Immature natural killer cell (primary cell): ENCODE data around the gene GOLGB1. TPM values are rescaled to one million over a fixed set of nuclear protein-coding genes. Genes with fewer than 3 reads are reported as not detected.
"Not testable (repeated sequence)": the region's sequence is repeated elsewhere in the genome, so short reads cannot be mapped to it uniquely, and the experiment has no call there.

Experiments
- DNase-seq, 3 donors: peaks; one replicate each; pipeline ENCODE4 v3.0.0; 2022; ENCODE audit warnings: mixed read lengths in 1 of 3
- H3K27ac Mint-ChIP-seq, 6 donors: one replicate each; pipeline ENCODE4 v1.8.0; 2020; ENCODE audit warnings: mixed read lengths in 6 of 6, mild to moderate bottlenecking in 5 of 6, inconsistent platforms in 4 of 6, moderate library complexity in 3 of 6
- H3K27me3 Mint-ChIP-seq, 3 donors: one replicate each; pipeline ENCODE4 v1.8.0; 2020 to 2021; ENCODE audit warnings: low read depth in 3 of 3, mild to moderate bottlenecking in 3 of 3, mixed read lengths in 3 of 3, moderate library complexity in 3 of 3, inconsistent platforms in 1 of 3
- H3K36me3 Mint-ChIP-seq, 3 donors: one replicate each; pipeline ENCODE4 v1.8.0; 2020; ENCODE audit warnings: mixed read lengths in 3 of 3, inconsistent platforms in 2 of 3, mild to moderate bottlenecking in 2 of 3
- H3K4me1 Mint-ChIP-seq, 2 donors: one replicate each; pipeline ENCODE4 v1.8.0; 2020; ENCODE audit warnings: inconsistent platforms in 2 of 2, mild to moderate bottlenecking in 2 of 2, mixed read lengths in 2 of 2, moderate library complexity in 1 of 2
- H3K4me3 Mint-ChIP-seq, 5 donors: one replicate each; pipeline ENCODE4 v1.8.0; 2020; ENCODE audit warnings: mild to moderate bottlenecking in 5 of 5, mixed read lengths in 5 of 5, inconsistent platforms in 3 of 5, moderate library complexity in 3 of 5
- H3K9me3 Mint-ChIP-seq, 6 donors: one replicate each; pipeline ENCODE4 v1.8.0; 2020; ENCODE audit warnings: mild to moderate bottlenecking in 6 of 6, mixed read lengths in 6 of 6, inconsistent platforms in 4 of 6, moderate library complexity in 3 of 6
- polyA plus RNA-seq, 3 donors: library from polyadenylated mRNA; unstranded; fragments of 300-500 nt; fragmentation: Illumina TruSeq; gene quantifications; one replicate each; pipeline ENCODE4 v1.2.3, GENCODE V29; 2021

The GOLGB1 gene
- 10 to 100 TPM in 1 of 3 donors, 1 to 10 TPM in 2; 1.6 to 12.0 (median 2.5) TPM for polyA plus RNA-seq

- DNase-seq = peak; percentile 94 to 96 (median 95)
- H3K9me3 Mint-ChIP-seq = no peaks in the 10 kb centered on the region
- H3K4me3 Mint-ChIP-seq = peak within 1 kb of the TSS in 1 of 5 donors; percentile 36
- peak within 1 kb of the TSS in 1 of 6 donors; percentile 45 for H3K27ac Mint-ChIP-seq
- peaks cover 5 to 7% of the 10 kb centered on the region in 2 donors for H3K4me1 Mint-ChIP-seq
- H3K36me3 Mint-ChIP-seq = no peaks in the 10 kb centered on the region
- peaks cover 2 to 13% (median 5%) of the 10 kb centered on the region in 3 donors for H3K27me3 Mint-ChIP-seq
These were observed at the start of gene GOLGB1 for GRCh38 chr3:121749276-121750086. TSS of gene GOLGB1 (minus strand) at chr3:121749741. CDS start at chr3:121730971, 18,770 bp downstream.

- no peak overlapping the region for H3K27ac Mint-ChIP-seq
- H3K9me3 Mint-ChIP-seq = no peaks in the 10 kb centered on the region
- no peak for DNase-seq
- H3K4me3 Mint-ChIP-seq = no peak overlapping the region
- H3K4me1 Mint-ChIP-seq = no peaks in the 10 kb centered on the region
- H3K27me3 Mint-ChIP-seq = no peaks in the 10 kb centered on the region
- H3K36me3 Mint-ChIP-seq = peaks cover 12 to 18% (median 17%) of the 10 kb centered on the region in 3 donors
These were observed 47.4 kb upstream of the GOLGB1 start for GRCh38 chr3:121796970-121797369.

- Mint-ChIP-seq H3K27ac (no peak overlapping the region), H3K27me3 (no peaks in the 10 kb centered on the region), H3K4me1 (no peaks in the 10 kb centered on the region), H3K9me3 (no peaks in the 10 kb centered on the region), H3K36me3 (peaks cover 20 to 26% (median 25%) of the 10 kb centered on the region in 3 donors), H3K4me3 (no peak overlapping the region)
- no peak for DNase-seq
These were observed 44.9 kb upstream of the GOLGB1 start for GRCh38 chr3:121794264-121794983.

GRCh38 chr3:121793078-121793477 is 43.5 kb upstream of the GOLGB1 start:
- no peaks in the 10 kb centered on the region for H3K9me3 Mint-ChIP-seq
- H3K4me1 Mint-ChIP-seq = no peaks in the 10 kb centered on the region
- no peak for DNase-seq
- no peak overlapping the region for H3K4me3 Mint-ChIP-seq
- no peak overlapping the region for H3K27ac Mint-ChIP-seq
- peaks cover 33 to 39% (median 34%) of the 10 kb centered on the region in 3 donors for H3K36me3 Mint-ChIP-seq
- no peaks in the 10 kb centered on the region for H3K27me3 Mint-ChIP-seq

- H3K36me3 Mint-ChIP-seq = peaks cover 41 to 48% (median 41%) of the 10 kb centered on the region in 3 donors
- no peaks in the 10 kb centered on the region for H3K4me1 Mint-ChIP-seq
- no peak overlapping the region for H3K27ac Mint-ChIP-seq
These were observed 36.9 kb upstream of the GOLGB1 start for GRCh38 chr3:121786485-121786884.

GRCh38 chr3:121782784-121783183 is 33.2 kb upstream of the GOLGB1 start:
- H3K36me3 Mint-ChIP-seq = peaks cover 42 to 47% (median 43%) of the 10 kb centered on the region in 3 donors
- not testable (repeated sequence) for DNase-seq, H3K9me3 Mint-ChIP-seq, H3K27me3 Mint-ChIP-seq, H3K27ac Mint-ChIP-seq, H3K4me3 Mint-ChIP-seq, H3K4me1 Mint-ChIP-seq

More at GRCh38 chr3:121786485-121786884, 36.9 kb upstream of the GOLGB1 start:
- Mint-ChIP-seq H3K4me3 (no peak overlapping the region), H3K27me3 (peaks cover 0 to 1% (median 0%) of the 10 kb centered on the region in 3 donors), H3K9me3 (no peaks in the 10 kb centered on the region)
- DNase-seq = no peak

GRCh38 chr3:121781611-121782010 is 32.1 kb upstream of the GOLGB1 start:
- no peaks in the 10 kb centered on the region for H3K9me3 Mint-ChIP-seq
- H3K4me1 Mint-ChIP-seq = no peaks in the 10 kb centered on the region
- DNase-seq = no peak
- H3K36me3 Mint-ChIP-seq = peaks cover 40 to 44% (median 44%) of the 10 kb centered on the region in 3 donors
- H3K4me3 Mint-ChIP-seq = no peak overlapping the region
- H3K27me3 Mint-ChIP-seq = peaks cover 0 to 1% (median 0%) of the 10 kb centered on the region in 3 donors
- no peak overlapping the region for H3K27ac Mint-ChIP-seq

GRCh38 chr3:121775095-121775494 is 25.6 kb upstream of the GOLGB1 start:
- H3K4me3 Mint-ChIP-seq, DNase-seq, H3K9me3 Mint-ChIP-seq, H3K27ac Mint-ChIP-seq, H3K27me3 Mint-ChIP-seq, H3K4me1 Mint-ChIP-seq: not testable (repeated sequence)
- peaks cover 49 to 68% (median 58%) of the 10 kb centered on the region in 3 donors for H3K36me3 Mint-ChIP-seq

GRCh38 chr3:121769246-121769645 is 19.7 kb upstream of the GOLGB1 start:
- Mint-ChIP-seq H3K27ac (no peak overlapping the region), H3K9me3 (no peaks in the 10 kb centered on the region), H3K4me3 (no peak overlapping the region), H3K36me3 (peaks cover 15 to 32% (median 29%) of the 10 kb centered on the region in 3 donors), H3K27me3 (no peaks in the 10 kb centered on the region), H3K4me1 (no peaks in the 10 kb centered on the region)
- DNase-seq = no peak

GRCh38 chr3:121768452-121768851 is 18.9 kb upstream of the GOLGB1 start:
- H3K27me3 Mint-ChIP-seq = no peaks in the 10 kb centered on the region
- DNase-seq = no peak
- H3K27ac Mint-ChIP-seq = no peak overlapping the region
- peaks cover 15 to 24% (median 23%) of the 10 kb centered on the region in 3 donors for H3K36me3 Mint-ChIP-seq
- no peaks in the 10 kb centered on the region for H3K4me1 Mint-ChIP-seq
- no peaks in the 10 kb centered on the region for H3K9me3 Mint-ChIP-seq
- H3K4me3 Mint-ChIP-seq = no peak overlapping the region

GRCh38 chr3:121759541-121760202 is 10.1 kb upstream of the GOLGB1 start:
- no peak for DNase-seq
- Mint-ChIP-seq H3K27ac (no peak overlapping the region), H3K4me3 (no peak overlapping the region), H3K36me3 (no peaks in the 10 kb centered on the region), H3K27me3 (peaks cover 0 to 6% (median 2%) of the 10 kb centered on the region in 3 donors), H3K9me3 (no peaks in the 10 kb centered on the region), H3K4me1 (no peaks in the 10 kb centered on the region)

- no peak overlapping the region for H3K4me3 Mint-ChIP-seq
- peaks cover 0 to 8% (median 2%) of the 10 kb centered on the region in 3 donors for H3K27me3 Mint-ChIP-seq
- no peak overlapping the region for H3K27ac Mint-ChIP-seq
- no peaks in the 10 kb centered on the region for H3K36me3 Mint-ChIP-seq
- no peaks in the 10 kb centered on the region for H3K4me1 Mint-ChIP-seq
- H3K9me3 Mint-ChIP-seq = no peaks in the 10 kb centered on the region
- DNase-seq = no peak
These were observed 9.3 kb upstream of the GOLGB1 start for GRCh38 chr3:121758727-121759450.

- no peaks in the 10 kb centered on the region for H3K9me3 Mint-ChIP-seq
- no peak for DNase-seq
- H3K27ac Mint-ChIP-seq = no peak overlapping the region
- no peak overlapping the region for H3K4me3 Mint-ChIP-seq
- peaks cover 0 to 9% (median 2%) of the 10 kb centered on the region in 3 donors for H3K27me3 Mint-ChIP-seq
- H3K4me1 Mint-ChIP-seq = no peaks in the 10 kb centered on the region
- H3K36me3 Mint-ChIP-seq = no peaks in the 10 kb centered on the region
These were observed 8.4 kb upstream of the GOLGB1 start for GRCh38 chr3:121757812-121758545.
